Measurements from ENCODE around the gene TMEM163.

Gene TMEM163

DNA sequence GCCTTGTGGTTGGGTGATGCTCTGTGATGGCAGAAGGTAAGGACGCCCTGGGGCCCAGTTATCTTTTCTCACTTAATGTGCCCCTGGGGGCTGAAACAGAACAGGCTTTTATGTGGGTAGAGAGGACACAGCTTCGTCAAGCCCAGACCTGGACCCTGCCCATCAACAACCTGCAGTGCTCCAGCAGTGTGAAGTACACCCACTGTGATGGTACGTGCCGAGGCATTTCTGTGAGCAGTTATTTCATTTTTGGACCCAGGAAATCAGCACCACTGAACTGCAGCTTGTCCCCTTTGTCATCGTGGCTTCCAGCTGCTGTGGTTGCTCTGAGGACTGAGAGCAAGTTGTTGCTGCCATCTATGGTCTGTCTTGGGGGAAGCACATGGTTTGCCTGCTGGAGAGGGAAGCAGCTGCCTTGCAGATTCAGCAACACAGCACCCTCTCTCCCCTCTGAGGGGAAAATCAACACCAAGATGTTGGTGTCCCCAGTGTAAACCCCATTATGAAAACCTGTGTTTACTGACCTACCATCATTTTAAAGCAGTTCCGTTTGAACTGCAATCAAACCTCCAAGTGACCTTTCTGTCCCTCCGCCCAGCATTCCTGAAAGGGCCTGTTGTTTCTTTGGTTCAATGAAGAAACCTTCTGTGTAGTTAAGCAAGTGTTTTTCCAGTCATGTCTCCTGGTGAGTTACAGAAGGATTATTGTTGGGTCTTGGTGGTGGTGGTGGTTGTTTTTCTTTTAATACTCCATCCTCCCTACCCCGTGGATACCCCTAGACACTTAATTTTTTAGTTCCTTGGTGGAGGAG lies 306.8 kb downstream of the TMEM163 start (continued):
- TF ChIP-seq, protein P1, sequence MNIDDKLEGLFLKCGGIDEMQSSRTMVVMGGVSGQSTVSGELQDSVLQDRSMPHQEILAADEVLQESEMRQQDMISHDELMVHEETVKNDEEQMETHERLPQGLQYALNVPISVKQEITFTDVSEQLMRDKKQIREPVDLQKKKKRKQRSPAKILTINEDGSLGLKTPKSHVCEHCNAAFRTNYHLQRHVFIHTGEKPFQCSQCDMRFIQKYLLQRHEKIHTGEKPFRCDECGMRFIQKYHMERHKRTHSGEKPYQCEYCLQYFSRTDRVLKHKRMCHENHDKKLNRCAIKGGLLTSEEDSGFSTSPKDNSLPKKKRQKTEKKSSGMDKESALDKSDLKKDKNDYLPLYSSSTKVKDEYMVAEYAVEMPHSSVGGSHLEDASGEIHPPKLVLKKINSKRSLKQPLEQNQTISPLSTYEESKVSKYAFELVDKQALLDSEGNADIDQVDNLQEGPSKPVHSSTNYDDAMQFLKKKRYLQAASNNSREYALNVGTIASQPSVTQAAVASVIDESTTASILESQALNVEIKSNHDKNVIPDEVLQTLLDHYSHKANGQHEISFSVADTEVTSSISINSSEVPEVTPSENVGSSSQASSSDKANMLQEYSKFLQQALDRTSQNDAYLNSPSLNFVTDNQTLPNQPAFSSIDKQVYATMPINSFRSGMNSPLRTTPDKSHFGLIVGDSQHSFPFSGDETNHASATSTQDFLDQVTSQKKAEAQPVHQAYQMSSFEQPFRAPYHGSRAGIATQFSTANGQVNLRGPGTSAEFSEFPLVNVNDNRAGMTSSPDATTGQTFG (tag by site-specific recombination; IDR thresholded peaks at IDR 0.05; ENCODE audit: borderline replicate concordance): no peak

DNA sequence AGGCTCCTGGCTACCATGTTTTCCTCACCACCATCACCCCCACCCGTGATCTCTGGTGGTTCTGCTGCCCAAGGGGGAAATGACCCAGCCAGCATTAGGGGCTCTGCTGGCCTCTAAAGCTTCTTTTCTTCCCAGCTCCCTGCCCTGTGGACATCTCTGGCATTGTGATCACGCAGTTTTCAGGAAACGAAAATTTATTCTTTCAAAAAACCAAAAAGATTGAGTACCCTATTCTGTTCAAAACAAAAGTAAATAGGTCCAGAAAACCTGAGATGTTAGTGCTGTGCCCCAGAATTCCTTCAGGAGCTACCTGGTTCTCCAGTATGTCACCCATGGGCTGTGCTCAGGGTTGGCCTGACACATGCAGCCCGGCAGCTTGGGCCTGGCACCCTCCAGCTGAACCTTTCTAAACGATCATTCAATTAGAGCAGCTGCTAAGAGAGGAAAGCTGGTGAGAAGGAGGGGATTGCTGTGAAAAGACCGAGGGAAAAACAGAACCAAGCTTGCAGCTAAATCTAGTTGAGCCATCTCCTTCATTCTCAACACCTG lies 307.4 kb downstream of the TMEM163 start:
- H3K36me3 ChIP-seq (ENCODE audit: control insufficient read depth in 2 of 2, insufficient read depth in 1 of 2, low read length in 2 of 2): peaks cover 0 to 10% of the 10 kb centered on the region in 2 experiments; a peak in 2 of 3 replicates
- no peaks in the 10 kb centered on the region for H3K9me3 ChIP-seq (ENCODE audit: control insufficient read depth, insufficient read depth, low read depth, low read length)
- no peak overlapping the region for H3K27ac ChIP-seq (ENCODE audit: extremely low read depth, low read depth, low read length)
- POLR2A ChIA-PET: interaction anchor here (1.7 kb wide), 1 partner anchor 292 kb away, joined by 14 read pairs; no protein-coding TSS in a partner anchor
- H3K4me1 ChIP-seq (ENCODE audit: control insufficient read depth, insufficient read depth, low read length): peaks cover 13% of the 10 kb centered on the region
- no peak for TF ChIP-seq ZNF621 (tag by site-specific recombination; IDR thresholded peaks at IDR 0.05)
- TF ChIP-seq, protein P2, sequence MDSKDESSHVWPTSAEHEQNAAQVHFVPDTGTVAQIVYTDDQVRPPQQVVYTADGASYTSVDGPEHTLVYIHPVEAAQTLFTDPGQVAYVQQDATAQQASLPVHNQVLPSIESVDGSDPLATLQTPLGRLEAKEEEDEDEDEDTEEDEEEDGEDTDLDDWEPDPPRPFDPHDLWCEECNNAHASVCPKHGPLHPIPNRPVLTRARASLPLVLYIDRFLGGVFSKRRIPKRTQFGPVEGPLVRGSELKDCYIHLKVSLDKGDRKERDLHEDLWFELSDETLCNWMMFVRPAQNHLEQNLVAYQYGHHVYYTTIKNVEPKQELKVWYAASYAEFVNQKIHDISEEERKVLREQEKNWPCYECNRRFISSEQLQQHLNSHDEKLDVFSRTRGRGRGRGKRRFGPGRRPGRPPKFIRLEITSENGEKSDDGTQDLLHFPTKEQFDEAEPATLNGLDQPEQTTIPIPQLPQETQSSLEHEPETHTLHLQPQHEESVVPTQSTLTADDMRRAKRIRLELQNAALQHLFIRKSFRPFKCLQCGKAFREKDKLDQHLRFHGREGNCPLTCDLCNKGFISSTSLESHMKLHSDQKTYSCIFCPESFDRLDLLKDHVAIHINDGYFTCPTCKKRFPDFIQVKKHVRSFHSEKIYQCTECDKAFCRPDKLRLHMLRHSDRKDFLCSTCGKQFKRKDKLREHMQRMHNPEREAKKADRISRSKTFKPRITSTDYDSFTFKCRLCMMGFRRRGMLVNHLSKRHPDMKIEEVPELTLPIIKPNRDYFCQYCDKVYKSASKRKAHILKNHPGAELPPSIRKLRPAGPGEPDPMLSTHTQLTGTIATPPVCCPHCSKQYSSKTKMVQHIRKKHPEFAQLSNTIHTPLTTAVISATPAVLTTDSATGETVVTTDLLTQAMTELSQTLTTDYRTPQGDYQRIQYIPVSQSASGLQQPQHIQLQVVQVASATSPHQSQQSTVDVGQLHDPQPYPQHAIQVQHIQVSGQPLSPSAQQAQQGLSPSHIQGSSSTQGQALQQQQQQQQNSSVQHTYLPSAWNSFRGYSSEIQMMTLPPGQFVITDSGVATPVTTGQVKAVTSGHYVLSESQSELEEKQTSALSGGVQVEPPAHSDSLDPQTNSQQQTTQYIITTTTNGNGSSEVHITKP (tag by site-specific recombination; IDR thresholded peaks at IDR 0.05): no peak
- no peak for TF ChIP-seq ZNF416 (tag by site-specific recombination; IDR thresholded peaks at IDR 0.05)
- TF ChIP-seq ZNF501 (tag by site-specific recombination; IDR thresholded peaks at IDR 0.05): no peak
- TF ChIP-seq, protein P3, sequence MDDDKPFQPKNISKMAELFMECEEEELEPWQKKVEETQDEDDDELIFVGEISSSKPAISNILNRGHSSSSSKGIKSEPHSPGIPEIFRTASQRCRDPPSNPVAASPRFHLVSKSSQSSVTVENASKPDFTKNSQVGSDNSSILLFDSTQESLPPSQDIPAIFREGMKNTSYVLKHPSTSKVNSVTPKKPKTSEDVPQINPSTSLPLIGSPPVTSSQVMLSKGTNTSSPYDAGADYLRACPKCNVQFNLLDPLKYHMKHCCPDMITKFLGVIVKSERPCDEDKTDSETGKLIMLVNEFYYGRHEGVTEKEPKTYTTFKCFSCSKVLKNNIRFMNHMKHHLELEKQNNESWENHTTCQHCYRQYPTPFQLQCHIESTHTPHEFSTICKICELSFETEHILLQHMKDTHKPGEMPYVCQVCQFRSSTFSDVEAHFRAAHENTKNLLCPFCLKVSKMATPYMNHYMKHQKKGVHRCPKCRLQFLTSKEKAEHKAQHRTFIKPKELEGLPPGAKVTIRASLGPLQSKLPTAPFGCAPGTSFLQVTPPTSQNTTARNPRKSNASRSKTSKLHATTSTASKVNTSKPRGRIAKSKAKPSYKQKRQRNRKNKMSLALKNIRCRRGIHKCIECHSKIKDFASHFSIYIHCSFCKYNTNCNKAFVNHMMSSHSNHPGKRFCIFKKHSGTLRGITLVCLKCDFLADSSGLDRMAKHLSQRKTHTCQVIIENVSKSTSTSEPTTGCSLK (tag by site-specific recombination; IDR thresholded peaks at IDR 0.05): no peak
- TF ChIP-seq ZNF610 (tag by site-specific recombination; IDR thresholded peaks at IDR 0.05; ENCODE audit: borderline replicate concordance): no peak
- TF ChIP-seq ZNF837 (tag by site-specific recombination; IDR thresholded peaks at IDR 0.05): no peak
- TF ChIP-seq ZNF24 (tag by site-specific recombination; IDR thresholded peaks at IDR 0.05): no peak
- TF ChIP-seq ZNF169 (tag by site-specific recombination; IDR thresholded peaks at IDR 0.05): no peak
- TF ChIP-seq, protein P4, sequence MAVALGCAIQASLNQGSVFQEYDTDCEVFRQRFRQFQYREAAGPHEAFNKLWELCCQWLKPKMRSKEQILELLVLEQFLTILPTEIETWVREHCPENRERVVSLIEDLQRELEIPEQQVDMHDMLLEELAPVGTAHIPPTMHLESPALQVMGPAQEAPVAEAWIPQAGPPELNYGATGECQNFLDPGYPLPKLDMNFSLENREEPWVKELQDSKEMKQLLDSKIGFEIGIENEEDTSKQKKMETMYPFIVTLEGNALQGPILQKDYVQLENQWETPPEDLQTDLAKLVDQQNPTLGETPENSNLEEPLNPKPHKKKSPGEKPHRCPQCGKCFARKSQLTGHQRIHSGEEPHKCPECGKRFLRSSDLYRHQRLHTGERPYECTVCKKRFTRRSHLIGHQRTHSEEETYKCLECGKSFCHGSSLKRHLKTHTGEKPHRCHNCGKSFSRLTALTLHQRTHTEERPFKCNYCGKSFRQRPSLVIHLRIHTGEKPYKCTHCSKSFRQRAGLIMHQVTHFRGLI (tag by site-specific recombination; IDR thresholded peaks at IDR 0.05): no peak
- H3K4me3 ChIP-seq (ENCODE audit: low read depth, low read length): no peak overlapping the region
- CTCF ChIA-PET: interaction anchor here (0.5 to 4.4 kb wide), 27 partner anchors 13 to 527 kb away, joined by 3 to 69 read pairs (median 4); partner anchors contain the start of gene MGAT5
